Heart right ventricle (tissue), 16 donors: ENCODE results near the gene MOK. TPM values are rescaled to one million over a fixed set of nuclear protein-coding genes. Genes with fewer than 3 reads are reported as not detected.
"Not testable (repeated sequence)": the region's sequence is repeated elsewhere in the genome, so short reads cannot be mapped to it uniquely, and the experiment has no call there.

ENCODE experiments used
- ATAC-seq, 8 donors: fragments of 200-7000 bp; cut with Tn5 transposase; one replicate each; pipeline ENCODE4 v1.9.1; 2020; ENCODE audit warnings: mild to moderate bottlenecking in 8 of 8, moderate library complexity in 8 of 8, moderate number of reproducible peaks in 1 of 8
- DNase-seq, 2 donors: peaks; one replicate each; pipeline ENCODE4 v3.0.0-alpha.2; 2020
- H3K27ac ChIP-seq, 10 donors: fragments of 200-600 bp; sonication (generic) in 2 of 10; one replicate each; pipeline versions ENCODE4 v1.5.0 to v1.8.0; 2020 to 2022; ENCODE audit warnings: mild to moderate bottlenecking in 3 of 10
- H3K27me3 ChIP-seq, 7 donors: fragments of 200-600 bp; one replicate each; pipeline ENCODE4 v1.8.0; 2021 to 2022; ENCODE audit warnings: mild to moderate bottlenecking in 2 of 7
- H3K36me3 ChIP-seq, 9 donors: fragments of 200-600 bp; sonication (generic) in 1 of 9; one replicate each; pipeline versions ENCODE4 v1.5.0 to v1.8.0; 2020 to 2022; ENCODE audit warnings: mild to moderate bottlenecking in 2 of 9
- H3K4me1 ChIP-seq, 9 donors: fragments of 200-600 bp; sonication (generic) in 1 of 9; one replicate each; pipeline versions ENCODE4 v1.5.0 to v1.8.0; 2020 to 2022; ENCODE audit warnings: mild to moderate bottlenecking in 4 of 9
- H3K4me3 ChIP-seq, 10 donors: fragments of 200-600 bp; sonication (generic) in 2 of 10; one replicate each; pipeline versions ENCODE4 v1.5.0 to v1.8.0; 2020 to 2022; ENCODE audit warnings: mild to moderate bottlenecking in 7 of 10, moderate library complexity in 2 of 10
- H3K9me3 ChIP-seq, 11 donors: fragments of 200-600 bp in 10 of 11; sonication (generic) in 2 of 11; one replicate each; pipeline versions ENCODE4 v1.5.0 to v1.8.0; 2013 to 2022; ENCODE audit warnings: mild to moderate bottlenecking in 2 of 11, control low read depth in 1 of 11, moderate library complexity in 1 of 11
- WGBS, 2 donors: extraction: QIAGEN DNeasy Blood & Tissue Kit; methylation state at CpG; one replicate each; pipeline ENCODE4 v1.1.7; 2013; ENCODE audit warnings: inconsistent platforms in 1 of 2; 5-methylcytosine and 5-hydroxymethylcytosine counted together
- intact Hi-C, 10 donors: fragments of 100-400 bp; cut with DNase I; formaldehyde crosslinking; loops; one replicate each; pipeline versions ENCODE4 v1.11.1 to v1.14.2; 2022
- long read RNA-seq, 3 donors: library from polyadenylated mRNA; unstranded; transcript quantifications; one replicate each; pipeline ENCODE4 v2.0.0, GENCODE V29; 2020 to 2021
- polyA plus RNA-seq, 2 donors: library from polyadenylated mRNA; stranded (reverse); fragments of 200-250 nt; gene quantifications; one replicate each; pipeline ENCODE4 v1.2.3, GENCODE V29; 2013
- total RNA-seq, 10 donors: library from RNA; stranded (reverse); fragmentation: NEBNext Ultra II Directional in 3 of 10; extraction: Animal tissue kit (Norgen Biotek cat#: 25700) in 3 of 10; gene quantifications; one replicate each; pipeline versions ENCODE4 v1.2.1 to v1.2.4, GENCODE V29; 2021 to 2023
- TF ChIP-seq, protein P1 (sequence below), 9 donors: fragments of 200-600 bp; sonication (generic) in 2 of 9; IDR thresholded peaks; one replicate each; pipeline versions ENCODE4 v1.5.0 to v1.8.0; 2021 to 2022; ENCODE audit warnings: antibody characterized with exemption in 9 of 9, mild to moderate bottlenecking in 5 of 9, moderate library complexity in 1 of 9
- donor health status: Arrhythmogenic right ventricular cardiomyopathy.
- donor health status: ischemic (EF 13 %, LVEDD 7.1; RV severe dilation, severe dysfunction).
- donor health status: healthy with polysubstance abuse.
- donor health status: DM: no; HTN: yes; CAD: no.
- donor health status: DM: no; HTN: no; CAD: no.
- donor health status: ischemic (EF 25% LVEDD 6.9; RV normal size, moderate dysfunction).
- donor health status: ischemic (EF 25% LVEDD 5.7; RV mildly dilated, moderate dysfunction).
- donor health status: healthy.
- donor health status: DM: yes; HTN: yes; CAD: no.
- donor health status: Ischemic cardiomyopathy.
- donor health status: ischemic (EF 35%, LVEDD 5.7; RV mildly dilated, moderate dysfunction).
- donor health status: nonischemic (EF 11% LVEDD 7.7; RV severe dilation, severe dysfunction).
- donor health status: DM: yes; HTN: yes; CAD: no.
- donor health status: PGD.
- donor health status: ischemic (EF 29% LVEDD 5.4; RV normal size, mild dysfunction).
- donor health status: nonischemic (EF 23%, LVEDD 6.1; RV moderate dilation, normal function).

Gene MOK, protein sequence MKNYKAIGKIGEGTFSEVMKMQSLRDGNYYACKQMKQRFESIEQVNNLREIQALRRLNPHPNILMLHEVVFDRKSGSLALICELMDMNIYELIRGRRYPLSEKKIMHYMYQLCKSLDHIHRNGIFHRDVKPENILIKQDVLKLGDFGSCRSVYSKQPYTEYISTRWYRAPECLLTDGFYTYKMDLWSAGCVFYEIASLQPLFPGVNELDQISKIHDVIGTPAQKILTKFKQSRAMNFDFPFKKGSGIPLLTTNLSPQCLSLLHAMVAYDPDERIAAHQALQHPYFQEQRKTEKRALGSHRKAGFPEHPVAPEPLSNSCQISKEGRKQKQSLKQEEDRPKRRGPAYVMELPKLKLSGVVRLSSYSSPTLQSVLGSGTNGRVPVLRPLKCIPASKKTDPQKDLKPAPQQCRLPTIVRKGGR
- total RNA-seq (10 to 100 TPM in 4 of 10 donors, 1 to 10 TPM in 6; 6.6 to 15.5 (median 9.5) TPM), polyA plus RNA-seq (10 to 100 TPM; 17.6 to 19.8 TPM)
- long read RNA-seq, donor 1, partial matches to known transcripts = 1 of 7 reads
- long read RNA-seq, donor 1, other reads (novel, unspliced or antisense) = 6 of 7 reads
- long read RNA-seq, donor 2, partial matches to known transcripts = 1 of 6 reads
- long read RNA-seq, donor 2, other reads (novel, unspliced or antisense) = 3 of 6 reads
- long read RNA-seq, donor 3, partial matches to known transcripts = 2 of 16 reads
- long read RNA-seq, donor 3, other reads (novel, unspliced or antisense) = 12 of 16 reads

DNA sequence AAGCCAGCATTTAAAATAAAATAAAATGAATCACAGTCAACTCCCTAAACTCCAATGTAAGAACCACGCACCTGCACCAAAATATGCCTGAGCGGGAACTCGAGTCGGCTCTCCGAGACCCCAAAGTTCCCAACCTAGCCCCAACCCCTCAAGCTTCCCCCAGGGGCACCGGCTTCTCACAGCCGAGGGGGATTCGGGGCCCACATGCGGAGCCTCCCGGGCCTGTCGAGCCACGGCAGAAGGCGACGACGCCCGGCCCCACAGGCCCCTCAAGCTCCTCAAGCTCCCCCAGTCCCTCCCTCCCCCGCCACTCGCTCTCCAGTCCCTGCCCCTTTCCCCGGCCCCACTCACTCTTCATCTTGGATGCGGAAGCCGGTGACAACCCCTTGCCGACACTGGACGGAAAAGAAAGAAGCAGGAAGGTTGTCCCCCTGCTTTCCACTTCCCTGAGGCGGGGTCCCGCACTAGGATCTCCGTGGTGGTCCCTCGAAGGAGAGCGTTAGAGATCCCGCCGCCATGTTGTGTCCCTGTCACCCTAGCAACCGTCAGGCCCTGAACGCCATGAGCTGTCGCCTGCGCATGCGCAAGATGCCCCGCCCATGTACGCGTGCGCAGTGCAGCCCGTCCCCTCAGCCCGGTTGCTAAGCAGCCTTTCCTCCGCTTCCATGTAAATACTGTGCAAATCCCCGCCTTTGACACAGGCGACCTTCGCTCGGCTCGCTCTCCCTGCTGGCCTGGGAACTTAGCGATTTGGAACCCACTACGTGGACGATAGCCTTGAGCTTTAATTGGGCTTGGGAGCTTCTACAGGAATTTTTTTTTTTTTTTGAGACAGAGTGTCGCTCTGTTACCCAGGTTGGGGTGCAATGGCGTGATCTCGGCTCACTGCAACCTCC, at the start of gene MOK:
Gene MOK (minus strand): TSS at position 554 of the 896 bp plus-strand sequence. CDS start 196 bp downstream, at position 358.
- peak; percentile 96 to 98 for DNase-seq
- no peaks in the 10 kb centered on the region for H3K9me3 ChIP-seq
- intact Hi-C loops = loop anchor here in 2 of 10 donors (5.0 kb wide), 2 partner anchors 43 to 163 kb away; no protein-coding TSS in a partner anchor
- H3K4me3 ChIP-seq = peak within 1 kb of the TSS; percentile 63 to 80 (median 74)
- WGBS, 2 donors = 1% methylated on average over 53 of the region's 53 CpGs
- H3K27me3 ChIP-seq = no peaks in the 10 kb centered on the region
- H3K27ac ChIP-seq = peak within 1 kb of the TSS; percentile 49 to 91 (median 82)
- H3K4me1 ChIP-seq = peaks cover 0 to 21% (median 10%) of the 10 kb centered on the region in 9 donors
- TF ChIP-seq, protein P1, sequence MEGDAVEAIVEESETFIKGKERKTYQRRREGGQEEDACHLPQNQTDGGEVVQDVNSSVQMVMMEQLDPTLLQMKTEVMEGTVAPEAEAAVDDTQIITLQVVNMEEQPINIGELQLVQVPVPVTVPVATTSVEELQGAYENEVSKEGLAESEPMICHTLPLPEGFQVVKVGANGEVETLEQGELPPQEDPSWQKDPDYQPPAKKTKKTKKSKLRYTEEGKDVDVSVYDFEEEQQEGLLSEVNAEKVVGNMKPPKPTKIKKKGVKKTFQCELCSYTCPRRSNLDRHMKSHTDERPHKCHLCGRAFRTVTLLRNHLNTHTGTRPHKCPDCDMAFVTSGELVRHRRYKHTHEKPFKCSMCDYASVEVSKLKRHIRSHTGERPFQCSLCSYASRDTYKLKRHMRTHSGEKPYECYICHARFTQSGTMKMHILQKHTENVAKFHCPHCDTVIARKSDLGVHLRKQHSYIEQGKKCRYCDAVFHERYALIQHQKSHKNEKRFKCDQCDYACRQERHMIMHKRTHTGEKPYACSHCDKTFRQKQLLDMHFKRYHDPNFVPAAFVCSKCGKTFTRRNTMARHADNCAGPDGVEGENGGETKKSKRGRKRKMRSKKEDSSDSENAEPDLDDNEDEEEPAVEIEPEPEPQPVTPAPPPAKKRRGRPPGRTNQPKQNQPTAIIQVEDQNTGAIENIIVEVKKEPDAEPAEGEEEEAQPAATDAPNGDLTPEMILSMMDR (IDR thresholded peaks at IDR 0.05) = peak in 2 of 9 donors; percentile 16 to 18
- H3K36me3 ChIP-seq = no peaks in the 10 kb centered on the region
- ATAC-seq = peak; percentile 98 to 100 (median 100)

DNA sequence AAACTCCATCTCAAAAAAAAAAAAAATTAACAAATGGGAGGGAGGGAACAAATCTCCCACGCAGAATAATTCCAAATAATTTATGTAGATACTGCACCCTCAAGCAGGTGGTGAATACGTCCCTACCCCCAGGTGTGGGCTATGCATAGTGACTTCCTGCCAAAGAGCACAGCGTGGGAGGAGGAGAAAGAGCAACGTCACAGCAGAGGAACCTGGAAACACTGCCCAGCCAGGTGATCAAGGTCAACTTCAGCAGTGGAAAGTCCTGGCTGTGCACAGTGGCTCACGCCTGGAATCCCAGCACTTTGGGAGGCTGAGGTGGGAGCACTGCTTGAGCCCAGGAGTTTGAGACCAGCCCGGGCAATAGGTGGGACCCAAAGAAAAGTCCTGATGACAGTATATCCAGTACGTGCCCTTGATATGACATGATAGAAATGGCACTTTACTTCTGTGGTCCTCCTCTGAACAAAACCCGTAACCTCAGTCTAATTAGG, 48.2 kb upstream of the MOK start:
- ATAC-seq = no peak
- peaks cover 0 to 29% (median 19%) of the 10 kb centered on the region in 9 donors for H3K4me1 ChIP-seq
- H3K9me3 ChIP-seq = no peaks in the 10 kb centered on the region
- 84% methylated on average over 8 of the region's 8 CpGs for WGBS, 2 donors
- no peak overlapping the region for H3K4me3 ChIP-seq
- no peak for DNase-seq
- H3K27me3 ChIP-seq = no peaks in the 10 kb centered on the region
- peak overlapping the region in 2 of 10 donors; percentile 3 to 87 for H3K27ac ChIP-seq
- H3K36me3 ChIP-seq = peaks cover 0 to 96% (median 71%) of the 10 kb centered on the region in 9 donors
- TF ChIP-seq, protein P1 (IDR thresholded peaks at IDR 0.05) = no peak
- intact Hi-C loops = no loop called here

DNA sequence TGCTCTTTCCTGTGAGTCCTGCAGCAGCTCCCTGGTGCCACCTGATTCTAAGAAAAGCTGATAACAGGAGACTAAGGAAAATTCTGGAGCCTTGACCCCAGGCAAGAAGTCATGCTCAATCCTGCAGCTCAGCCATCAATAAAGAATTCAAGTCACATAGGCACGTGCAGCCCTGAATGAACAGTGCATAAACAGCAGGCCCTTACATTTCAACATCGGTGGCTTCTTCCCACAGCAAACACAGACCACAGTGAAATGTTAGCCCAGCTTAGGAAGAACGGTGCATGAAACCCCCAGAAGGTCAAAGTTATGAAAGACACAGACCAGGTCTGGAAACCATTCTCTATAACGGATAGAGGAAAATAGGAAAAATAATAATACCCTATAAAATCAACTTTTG, 47.2 kb upstream of the MOK start:
- Histone ChIP-seq H3K27ac (peak overlapping the region in 9 of 10 donors; percentile 23 to 87 (median 61)), H3K36me3 (peaks cover 0 to 96% (median 72%) of the 10 kb centered on the region in 9 donors)
- WGBS, 2 donors = 77% methylated on average over 4 of the region's 4 CpGs

DNA sequence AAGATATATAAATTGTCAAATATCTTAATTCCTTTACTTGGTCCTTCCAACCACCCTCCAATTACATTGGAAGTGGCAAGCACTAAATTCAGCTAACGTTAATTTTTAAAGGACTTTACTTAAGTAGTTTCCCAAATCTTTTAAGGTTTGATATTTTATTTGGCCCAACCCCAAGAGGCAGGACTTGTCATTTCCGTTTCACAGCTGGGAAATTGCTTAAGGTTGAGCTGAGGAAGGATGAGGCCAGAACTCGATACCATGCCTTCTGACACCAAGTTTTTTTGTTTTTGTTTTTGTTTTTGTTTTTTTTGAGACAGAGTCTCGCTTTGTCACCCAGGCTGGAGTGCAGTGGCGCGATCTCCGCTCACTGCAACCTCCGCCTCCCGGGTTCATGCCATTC, 46.6 kb upstream of the MOK start:
- Histone ChIP-seq H3K36me3 (peaks cover 0 to 96% (median 72%) of the 10 kb centered on the region in 9 donors), H3K27ac (peak overlapping the region in 9 of 10 donors; percentile 48 to 87 (median 65)), H3K4me1 (peaks cover 0 to 29% (median 19%) of the 10 kb centered on the region in 9 donors), H3K4me3 (peak overlapping the region in 2 of 10 donors; percentile 5 to 30)
- H3K9me3 ChIP-seq, H3K27me3 ChIP-seq, intact Hi-C loops: not testable (repeated sequence)
- DNase-seq = peak in 1 of 2 donors; percentile 28
- WGBS, 2 donors = 56 to 58% methylated on average over 9 of the region's 9 CpGs
- ATAC-seq = peak in 7 of 8 donors; percentile 43 to 85 (median 76)

More for the DNA sequence above, 47.2 kb upstream of the MOK start:
- ATAC-seq (no peak), DNase-seq (no peak)
- TF ChIP-seq, protein P1 (IDR thresholded peaks at IDR 0.05) = no peak
- Histone ChIP-seq H3K4me1 (peaks cover 0 to 29% (median 19%) of the 10 kb centered on the region in 9 donors), H3K27me3 (no peaks in the 10 kb centered on the region), H3K9me3 (no peaks in the 10 kb centered on the region), H3K4me3 (peak overlapping the region in 1 of 10 donors; percentile 30)
- intact Hi-C loops = no loop called here
